ENCODE data around the gene ACTN2.

DNA sequence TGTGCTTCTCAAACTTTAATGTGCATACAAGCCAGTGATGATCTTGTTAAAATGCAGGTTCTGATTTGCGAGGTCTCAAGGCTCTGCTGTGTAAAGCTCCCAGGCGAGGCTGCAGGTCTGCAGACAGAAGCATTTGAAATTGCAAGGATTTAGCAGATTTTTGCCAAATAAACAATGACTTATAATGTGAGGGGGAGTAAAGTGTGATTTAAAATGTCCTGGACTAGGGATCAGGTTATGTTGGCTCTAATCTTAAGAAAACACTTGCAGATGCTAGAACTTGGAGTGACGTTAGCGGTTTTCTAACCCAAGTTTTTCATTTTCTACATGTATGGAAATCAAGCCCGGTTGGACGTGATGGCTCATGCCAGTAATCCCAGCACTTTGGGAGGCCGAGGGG is 16.2 kb upstream of the ACTN2 start:
- TF ChIP-seq, protein P1, sequence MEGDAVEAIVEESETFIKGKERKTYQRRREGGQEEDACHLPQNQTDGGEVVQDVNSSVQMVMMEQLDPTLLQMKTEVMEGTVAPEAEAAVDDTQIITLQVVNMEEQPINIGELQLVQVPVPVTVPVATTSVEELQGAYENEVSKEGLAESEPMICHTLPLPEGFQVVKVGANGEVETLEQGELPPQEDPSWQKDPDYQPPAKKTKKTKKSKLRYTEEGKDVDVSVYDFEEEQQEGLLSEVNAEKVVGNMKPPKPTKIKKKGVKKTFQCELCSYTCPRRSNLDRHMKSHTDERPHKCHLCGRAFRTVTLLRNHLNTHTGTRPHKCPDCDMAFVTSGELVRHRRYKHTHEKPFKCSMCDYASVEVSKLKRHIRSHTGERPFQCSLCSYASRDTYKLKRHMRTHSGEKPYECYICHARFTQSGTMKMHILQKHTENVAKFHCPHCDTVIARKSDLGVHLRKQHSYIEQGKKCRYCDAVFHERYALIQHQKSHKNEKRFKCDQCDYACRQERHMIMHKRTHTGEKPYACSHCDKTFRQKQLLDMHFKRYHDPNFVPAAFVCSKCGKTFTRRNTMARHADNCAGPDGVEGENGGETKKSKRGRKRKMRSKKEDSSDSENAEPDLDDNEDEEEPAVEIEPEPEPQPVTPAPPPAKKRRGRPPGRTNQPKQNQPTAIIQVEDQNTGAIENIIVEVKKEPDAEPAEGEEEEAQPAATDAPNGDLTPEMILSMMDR (IDR thresholded peaks at IDR 0.05; ENCODE audit: low read depth, low read length) = no peak
- no peak for TF ChIP-seq POLR2A (IDR thresholded peaks at IDR 0.05; ENCODE audit: extremely low read depth, insufficient read length)
